ACHN (cell line): ENCODE measurements around the gene UQCC3.
A peak's percentile ranks its signal among the peaks of the same experiment; 100 is the strongest.
"Not testable (repeated sequence)": the region's sequence is repeated elsewhere in the genome, so short reads cannot be mapped to it uniquely, and the experiment has no call there.

Source experiments
- DNase-seq: peaks from one replicate; pipeline ENCODE4 v3.0.0-alpha.2; 2015
- in situ Hi-C: cut with HindIII; loops from 2 replicates; pipeline ENCODE4 v1.10.0; 2017; ENCODE audit warnings: low sequenced_read_pairs, low pct_ligation_motif_present, low pct_unique_long_range_greater_than_20kb

Gene UQCC3

DNA sequence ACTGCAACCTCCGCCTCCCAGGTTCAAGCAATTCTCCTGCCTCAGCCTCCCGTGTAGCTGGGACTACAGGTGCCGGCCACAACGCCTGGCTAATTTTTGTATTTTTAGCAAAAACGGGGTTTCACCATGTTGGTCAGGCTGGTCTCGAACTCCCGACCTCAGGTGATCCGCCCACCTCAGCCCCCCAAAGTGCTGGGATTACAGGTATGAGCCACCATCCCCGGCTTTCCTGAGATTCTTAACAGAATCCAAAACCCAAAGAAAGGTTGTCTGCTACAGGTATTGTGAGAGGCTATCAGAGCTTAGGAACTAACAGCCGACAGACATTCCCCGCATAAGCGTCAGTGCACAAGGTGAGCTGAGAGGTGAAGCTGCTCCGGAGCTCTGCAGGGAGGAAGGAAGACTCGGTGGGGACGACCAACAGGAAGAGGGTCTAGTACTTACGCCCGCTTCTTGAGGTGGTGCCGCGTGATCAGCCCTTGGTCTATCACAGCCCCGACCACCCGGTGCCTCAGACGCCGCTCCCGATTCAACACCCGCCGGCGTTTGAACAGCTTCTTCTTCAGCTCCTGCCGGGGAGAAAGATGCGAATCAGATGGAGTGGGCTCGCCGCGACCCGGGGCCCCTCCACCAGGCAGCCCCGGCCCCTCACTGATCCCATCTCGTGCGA, 6.9 kb upstream of the UQCC3 start:
- DNase-seq = peak; percentile 49
- in situ Hi-C loops = no loop called here

DNA sequence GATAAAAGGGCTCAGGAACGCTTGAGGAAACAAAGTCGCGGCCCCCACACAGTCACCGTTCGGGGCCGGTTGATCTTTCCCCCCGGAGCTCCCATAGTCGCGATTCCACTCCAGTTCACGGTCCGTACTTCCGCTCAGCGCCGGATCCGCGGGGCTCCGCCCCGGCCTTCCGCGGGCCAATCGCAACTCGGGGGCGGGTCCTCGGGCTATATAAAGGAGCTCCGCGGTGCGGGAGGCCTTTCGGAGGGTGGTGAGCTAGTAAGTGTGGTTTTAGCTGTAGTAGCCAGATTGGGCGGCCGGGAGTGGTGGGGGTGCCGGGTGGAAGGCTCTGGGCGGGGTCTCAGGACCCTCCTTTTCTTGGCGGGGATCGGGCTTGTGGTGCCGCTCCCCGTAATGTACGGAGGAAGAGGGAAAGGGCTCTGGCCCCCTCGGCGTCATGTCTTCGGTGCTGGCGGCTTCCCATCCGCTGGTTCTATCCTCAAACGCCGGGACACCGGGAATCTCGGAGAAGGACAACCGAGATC, 6.3 kb upstream of the UQCC3 start, which contains the start of the genes C11orf98 and CSKMT:
Gene C11orf98, minus strand, starts transcription at position 136 of the 524 bp plus-strand sequence. Its CDS starts 41 bp downstream, at position 95.
Gene CSKMT, plus strand, starts transcription at position 238 of the 524 bp plus-strand sequence. CDS start 568 bp downstream, outside the sequence.
- in situ Hi-C loops = no loop called here

DNA sequence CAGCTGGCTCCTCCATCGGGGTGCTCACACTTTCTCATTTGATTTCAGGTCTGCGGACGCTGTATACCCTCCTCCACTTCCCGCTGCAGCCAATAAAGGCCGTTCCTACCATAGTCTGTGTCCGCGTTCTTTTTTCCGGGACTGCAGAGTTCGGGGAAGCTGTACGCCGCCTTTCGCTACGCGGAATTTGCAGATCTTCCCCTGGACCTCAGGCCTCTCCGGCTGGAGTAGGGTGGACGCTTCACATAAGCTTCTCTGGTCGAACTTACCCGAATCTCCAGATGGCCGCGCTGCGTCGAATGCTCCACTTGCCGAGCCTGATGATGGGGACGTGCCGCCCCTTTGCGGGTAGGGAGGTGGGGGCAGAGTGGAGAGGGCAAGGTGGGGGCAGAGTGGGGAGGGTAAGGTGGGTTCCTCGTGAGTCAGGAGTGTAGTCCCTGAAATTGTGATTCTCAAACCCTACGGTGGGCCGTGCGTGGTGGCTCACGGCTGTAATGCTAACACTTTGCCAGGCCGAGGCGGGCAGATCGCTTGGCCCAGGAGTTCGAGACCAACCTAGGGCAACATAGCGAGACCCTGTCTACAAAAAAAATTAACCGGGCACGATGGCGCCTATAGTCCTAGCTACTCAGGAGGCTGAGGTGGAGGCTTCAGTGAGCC, 5.7 kb upstream of the UQCC3 start:
- in situ Hi-C loops = no loop called here
- DNase-seq = peak; percentile 47

More for the DNA sequence above, 6.3 kb upstream of the UQCC3 start, which contains the start of the genes C11orf98 and CSKMT:
- DNase-seq = peak; percentile 89

DNA sequence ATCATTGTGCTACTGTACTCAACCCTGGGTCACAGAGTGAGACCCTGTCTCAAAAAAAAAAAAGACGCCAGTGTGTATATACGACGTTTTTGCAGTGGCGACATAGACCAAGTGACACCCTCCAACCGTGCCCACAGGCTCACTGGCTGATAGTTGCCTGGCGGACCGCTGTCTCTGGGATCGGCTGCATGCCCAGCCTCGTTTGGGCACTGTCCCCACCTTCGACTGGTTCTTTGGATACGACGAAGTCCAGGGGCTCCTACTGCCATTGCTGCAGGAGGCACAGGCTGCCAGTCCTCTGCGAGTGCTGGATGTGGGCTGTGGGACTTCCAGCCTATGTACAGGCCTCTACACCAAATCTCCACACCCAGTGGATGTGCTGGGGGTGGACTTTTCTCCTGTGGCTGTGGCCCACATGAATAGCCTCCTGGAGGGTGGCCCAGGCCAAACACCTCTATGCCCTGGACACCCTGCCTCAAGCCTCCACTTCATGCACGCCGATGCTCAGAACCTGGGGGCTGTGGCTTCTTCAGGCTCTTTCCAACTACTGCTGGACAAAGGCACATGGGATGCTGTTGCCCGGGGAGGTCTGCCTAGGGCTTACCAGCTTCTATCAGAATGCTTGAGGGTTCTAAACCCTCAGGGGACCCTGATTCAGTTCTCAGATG, 5.1 kb upstream of the UQCC3 start:
- no peak for DNase-seq
- in situ Hi-C loops = no loop called here

DNA sequence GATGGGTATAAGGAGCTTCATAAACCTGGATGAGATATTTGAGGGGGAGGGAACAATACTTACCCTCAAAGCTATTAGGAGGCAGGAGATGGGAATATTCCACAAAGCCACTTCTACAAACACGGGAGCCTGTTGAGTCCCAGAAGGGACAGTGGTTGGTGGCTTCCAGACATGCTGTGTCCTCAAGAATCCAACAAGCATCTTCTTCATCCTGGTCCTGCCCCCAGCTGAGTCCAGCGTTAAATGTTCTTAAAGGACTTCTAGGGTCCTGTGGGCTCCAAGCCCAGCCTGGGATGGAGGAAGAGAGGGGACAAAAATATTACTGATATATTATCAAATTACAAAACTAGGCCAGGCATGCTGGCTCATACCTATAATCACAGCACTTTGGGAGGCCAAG, 4.0 kb upstream of the UQCC3 start:
- in situ Hi-C loops = no loop called here

DNA sequence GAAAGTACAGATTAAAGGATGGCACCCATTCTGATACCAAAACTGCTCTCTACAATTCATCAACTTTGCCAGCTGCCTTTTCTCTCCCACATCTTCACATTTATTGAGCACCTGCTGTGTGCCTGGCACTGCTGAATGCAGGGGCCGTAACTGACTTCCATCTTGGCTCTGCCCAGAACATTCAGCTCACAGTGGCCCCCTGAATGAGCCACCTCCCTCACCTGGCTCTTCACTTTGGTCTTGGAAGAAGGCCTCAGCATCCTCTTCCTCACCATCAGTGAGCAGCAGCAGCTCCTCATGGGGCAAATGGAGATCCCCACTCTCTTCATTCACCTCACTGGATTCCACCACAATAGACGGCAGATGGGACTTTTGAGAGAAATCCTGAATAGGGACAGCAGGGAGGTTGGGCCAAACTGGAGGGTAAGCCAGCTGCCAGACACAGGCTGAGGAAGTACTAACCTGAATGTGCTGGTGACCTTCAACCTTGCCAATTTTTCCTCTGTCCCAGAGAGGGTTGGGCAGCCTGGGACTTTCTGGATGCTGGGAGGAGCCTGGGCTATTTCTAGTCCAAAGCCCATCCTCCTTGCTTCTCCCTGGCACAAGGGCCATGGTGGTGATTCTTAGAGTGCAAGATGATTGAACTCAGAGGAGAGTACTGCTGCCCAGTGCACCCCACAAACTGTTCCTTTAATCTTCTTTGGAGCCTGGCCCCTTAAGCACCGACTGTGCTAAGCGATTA, 1.9 kb upstream of the UQCC3 start:
- no peak for DNase-seq
- in situ Hi-C loops = loop anchor here (5.0 kb wide), 1 partner anchor 43 kb away; no protein-coding TSS in a partner anchor

More for the DNA sequence above, 4.0 kb upstream of the UQCC3 start:
- no peak for DNase-seq

DNA sequence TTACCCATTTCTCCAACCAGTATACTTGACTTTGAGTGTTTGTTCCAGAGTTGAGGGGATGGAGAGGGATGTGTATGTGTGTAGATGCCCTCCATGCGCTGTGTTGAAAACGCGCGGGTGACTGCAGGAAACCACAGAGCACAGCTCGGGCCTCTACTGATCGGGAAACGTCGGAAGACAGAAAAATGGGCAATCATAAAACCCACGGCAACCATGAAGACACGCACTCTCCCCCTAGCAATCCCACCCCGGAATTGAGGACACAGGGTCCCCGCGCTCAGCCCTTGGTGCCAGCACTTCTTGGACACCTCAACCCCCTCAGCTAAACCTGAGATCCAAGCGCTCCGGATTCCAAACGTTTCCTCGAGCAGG, 251 bp upstream of the UQCC3 start:
- in situ Hi-C loops = loop anchor here (5.0 kb wide), 1 partner anchor 41 kb away; no protein-coding TSS in a partner anchor
- peak; percentile 24 for DNase-seq

DNA sequence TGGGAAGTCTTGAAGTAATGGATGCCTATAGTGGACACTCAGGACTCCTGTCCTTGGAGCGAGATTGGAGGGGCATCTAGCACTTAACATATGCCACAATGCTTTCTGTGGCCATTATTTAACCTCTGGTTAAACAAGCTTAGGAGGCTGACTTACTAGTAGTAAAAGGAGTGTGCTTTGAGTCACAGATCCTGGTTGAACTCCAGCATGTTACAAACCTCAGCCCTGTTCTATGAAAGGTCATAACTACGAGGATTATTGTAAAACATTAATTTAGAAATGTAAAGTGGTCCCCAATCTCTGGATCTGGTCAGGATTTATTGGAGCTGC, 1.7 kb downstream of the UQCC3 start:
- in situ Hi-C loops = loop anchor here (5.0 kb wide), 1 partner anchor 39 kb away; no protein-coding TSS in a partner anchor

DNA sequence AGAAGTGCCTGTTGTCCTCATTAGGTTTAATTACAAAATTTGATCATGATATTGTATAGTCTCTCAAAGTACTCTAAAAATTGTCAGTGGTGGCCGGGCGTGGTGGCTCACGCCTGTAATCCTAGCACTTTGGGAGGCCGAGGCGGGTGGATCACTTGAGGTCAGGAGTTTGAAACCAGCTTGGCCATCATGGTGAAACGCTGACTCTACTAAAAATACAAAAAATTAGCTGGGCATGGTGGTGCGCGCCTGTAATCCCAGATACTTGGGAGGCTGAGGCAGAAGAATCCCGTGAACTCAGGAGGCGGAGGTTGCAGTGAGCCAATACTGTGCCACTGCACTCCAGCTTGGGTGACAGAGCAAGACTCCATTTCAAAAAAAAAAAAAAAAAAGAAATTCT, 3.9 kb downstream of the UQCC3 start:
- DNase-seq, in situ Hi-C loops: not testable (repeated sequence)

More for the DNA sequence above, 1.7 kb downstream of the UQCC3 start:
- DNase-seq = no peak

DNA sequence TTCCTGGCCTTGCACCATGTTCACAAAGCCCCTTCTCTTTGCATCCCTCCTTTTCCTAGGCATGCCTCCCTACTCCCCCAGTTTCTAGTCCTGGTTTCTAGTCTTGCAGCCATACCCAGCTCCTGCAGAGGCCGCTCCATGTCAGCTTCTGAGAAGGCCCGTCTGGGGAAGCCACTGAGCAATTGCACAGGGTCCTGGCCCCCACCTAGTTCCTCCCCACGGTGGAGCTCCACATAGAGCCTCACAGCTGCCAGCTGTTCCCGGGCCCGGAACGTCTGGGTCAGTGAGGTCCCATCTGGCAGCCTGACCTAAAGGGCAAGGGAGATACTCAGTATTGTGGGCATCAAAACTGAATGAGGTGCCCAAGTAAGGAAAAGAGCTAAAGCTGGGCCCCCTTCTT, 5.2 kb downstream of the UQCC3 start:
- no peak for DNase-seq
- in situ Hi-C loops = no loop called here

DNA sequence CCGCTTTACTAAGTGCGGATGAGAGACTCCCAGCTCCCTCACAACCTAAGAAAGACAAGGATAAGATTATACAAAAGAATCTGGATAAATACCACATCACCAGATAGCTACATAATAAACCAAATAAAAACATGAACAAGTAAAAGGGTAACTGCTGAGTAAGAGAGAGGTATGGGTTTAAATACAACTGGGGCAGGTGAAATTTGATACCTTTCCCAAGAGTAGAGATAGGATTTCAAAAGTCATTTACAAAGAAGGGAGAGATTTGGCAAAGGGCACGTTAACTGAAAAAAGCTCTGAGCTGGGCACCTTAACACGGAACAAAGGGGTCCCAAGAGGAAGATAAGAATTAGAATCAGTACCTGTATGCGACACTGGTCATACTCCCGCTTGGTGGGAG, 5.7 kb downstream of the UQCC3 start:
- in situ Hi-C loops = no loop called here
- DNase-seq = no peak

DNA sequence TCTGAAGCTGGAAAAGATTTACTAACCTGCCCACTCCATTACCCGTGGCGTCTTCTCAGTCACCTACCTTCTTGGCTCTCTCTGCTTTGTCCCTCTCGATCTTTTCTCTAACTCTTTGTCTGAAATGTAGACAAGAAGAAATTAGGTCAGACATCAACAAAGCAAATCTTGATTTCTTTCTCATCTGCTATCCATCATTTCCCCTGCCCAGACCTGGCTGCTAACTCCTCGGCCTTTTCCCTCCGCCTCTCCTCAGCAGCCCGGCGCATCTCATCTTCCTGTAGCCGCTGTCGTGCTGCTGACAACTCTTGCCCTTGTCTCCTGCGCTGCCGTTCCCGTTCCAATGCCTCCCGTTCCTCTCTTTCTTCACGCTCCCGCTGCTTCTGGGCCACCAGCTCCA, 6.2 kb downstream of the UQCC3 start:
- in situ Hi-C loops = no loop called here
- DNase-seq = no peak

DNA sequence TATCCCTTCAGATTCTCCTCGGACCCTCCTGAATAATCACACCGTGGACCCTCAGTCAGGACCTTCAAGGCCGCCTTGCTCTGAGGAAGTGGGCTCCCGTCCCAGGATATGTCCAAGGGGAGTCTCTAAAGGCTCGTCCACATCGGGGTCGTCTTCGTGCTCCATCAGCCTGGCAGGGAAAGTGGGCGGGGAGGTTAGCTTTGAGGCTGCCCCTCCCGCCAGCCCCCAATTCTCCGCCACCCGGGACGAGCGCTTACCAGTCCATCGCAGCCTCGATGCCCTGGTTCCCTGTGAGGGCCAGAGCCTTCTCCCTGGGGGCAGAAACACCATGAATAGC, 6.9 kb downstream of the UQCC3 start:
- DNase-seq = no peak
- in situ Hi-C loops = no loop called here

DNA sequence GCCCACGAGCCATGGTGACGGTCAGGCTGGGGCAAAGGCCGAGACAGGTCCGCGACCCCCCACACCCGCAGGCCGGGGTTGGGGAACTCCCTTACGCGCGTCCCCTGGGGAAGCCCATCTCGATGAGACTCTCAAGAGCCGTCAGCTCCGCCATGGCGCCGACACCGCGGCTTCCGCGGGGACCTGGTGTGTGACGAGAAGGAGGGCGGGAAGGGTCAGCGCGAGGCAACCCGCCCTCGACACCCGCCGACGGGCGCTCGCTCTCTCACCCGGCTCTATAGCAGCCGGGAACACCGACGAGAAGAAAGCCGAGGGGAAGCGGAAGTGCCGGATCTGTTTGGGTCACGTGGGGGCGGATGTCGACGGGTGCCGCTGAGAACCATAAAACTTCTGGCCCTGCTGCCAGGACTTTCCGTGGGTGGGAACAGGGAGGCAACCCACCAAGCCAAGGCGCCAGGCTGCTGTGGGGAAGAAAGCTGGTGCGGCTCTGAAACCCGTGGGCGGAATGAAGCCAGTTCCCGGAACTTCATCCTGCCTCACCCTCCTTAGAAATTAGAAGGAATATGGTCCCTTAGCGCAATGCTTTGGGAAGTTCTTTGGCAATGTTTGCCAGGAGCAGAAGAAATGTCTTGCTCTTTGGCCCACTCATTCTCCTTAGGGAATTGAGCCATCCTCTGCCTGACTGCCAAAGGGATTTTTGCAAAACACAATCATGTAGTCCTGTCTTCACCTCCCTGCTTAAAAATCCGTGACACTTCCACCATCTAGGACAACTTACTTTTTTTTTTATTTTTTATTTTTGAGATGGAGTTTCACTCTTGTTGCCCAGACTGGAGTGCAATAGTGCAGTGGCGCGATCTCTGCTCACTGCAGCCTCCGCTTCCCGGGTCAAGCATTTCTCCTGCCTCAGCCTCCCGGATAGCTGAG, 7.6 kb downstream of the UQCC3 start, which contains the start of gene UBXN1:
Gene UBXN1, minus strand, starts transcription at position 304 of the 927 bp plus-strand sequence. Its CDS starts 150 bp downstream, at position 154.
- peak; percentile 80 for DNase-seq
- in situ Hi-C loops = no loop called here

DNA sequence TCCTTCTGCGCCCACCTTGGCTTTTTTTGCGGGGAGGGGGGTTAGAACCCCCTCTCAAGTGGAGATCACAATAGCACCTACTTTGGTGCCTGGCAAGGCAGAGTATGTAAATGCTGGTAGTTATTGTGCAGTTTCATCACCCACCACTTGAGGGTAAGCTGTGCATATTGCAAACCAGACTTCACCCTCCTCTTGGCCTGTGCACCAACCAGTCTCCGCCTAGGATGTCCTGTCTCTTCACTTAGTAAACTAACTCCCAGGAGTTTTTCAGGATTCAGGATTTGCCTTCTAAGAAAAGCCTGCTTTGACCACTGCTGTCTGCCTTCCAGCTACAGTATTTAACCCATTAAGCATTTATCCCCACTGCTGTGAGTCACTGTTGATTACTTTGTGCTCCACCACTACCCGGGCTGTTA, 9.4 kb downstream of the UQCC3 start:
- in situ Hi-C loops = no loop called here
- DNase-seq = peak; percentile 74

DNA sequence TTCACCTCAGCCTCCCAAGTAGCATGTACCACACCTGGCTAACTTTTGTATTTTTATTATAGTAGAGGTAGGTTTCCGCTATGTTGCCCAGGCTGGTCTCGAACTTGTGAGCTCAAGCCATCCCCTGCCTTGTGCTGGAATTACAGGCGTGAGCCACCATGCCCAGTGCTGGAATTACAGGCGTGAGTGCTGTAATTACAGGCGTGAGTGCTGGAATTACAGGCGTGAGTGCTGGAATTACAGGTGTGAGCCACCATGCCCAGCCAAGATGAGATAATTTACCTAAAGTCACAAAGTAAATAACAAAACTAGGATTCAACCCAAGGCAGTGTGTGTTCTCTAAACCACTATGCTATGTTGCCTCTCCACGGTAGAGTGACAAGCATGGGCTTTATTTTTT, 11.0 kb downstream of the UQCC3 start:
- DNase-seq = no peak
- in situ Hi-C loops = no loop called here

DNA sequence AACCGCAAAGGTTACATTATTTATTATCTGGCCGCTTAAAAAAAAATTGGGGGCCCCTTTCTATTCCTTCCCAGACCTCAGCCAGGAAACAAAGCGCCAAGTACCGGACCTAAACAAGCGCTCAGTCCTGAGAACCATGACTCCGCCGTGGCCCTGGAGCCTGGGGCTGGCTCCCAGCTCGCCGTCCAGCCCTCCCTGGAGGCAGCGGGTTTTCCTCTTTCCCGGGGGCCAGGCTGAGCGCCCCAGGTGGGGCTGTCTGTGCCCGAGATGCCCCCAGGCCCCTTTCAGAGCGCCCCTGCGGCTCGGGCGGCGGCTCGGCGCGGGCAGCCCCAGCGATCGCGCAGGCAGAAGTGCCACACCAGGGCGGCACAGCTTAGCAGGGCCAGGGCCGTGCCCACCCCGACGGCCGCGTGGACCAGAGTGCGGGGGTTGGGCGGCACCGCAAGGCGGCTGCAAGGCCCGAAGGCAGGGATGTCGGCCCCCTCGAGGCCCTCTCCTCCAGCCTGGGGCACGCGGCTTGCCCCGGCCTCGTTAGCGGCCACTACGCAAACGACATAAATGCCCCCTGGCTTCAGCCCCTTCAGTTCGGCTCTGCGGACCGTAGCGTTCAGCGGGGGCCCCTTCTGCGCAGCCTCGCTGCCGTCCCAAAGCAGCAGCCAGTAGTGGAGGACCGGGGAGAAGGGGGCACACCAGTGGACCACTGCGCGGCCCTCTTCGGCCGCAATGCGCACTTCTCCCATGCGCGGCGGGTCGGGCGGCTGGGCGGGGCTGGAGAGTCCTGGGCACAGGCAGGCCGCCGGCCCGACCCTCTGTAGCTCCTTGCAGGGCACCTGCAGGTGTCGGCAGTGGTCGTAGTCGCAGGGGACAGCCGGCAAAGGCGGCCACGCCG, 16.3 kb downstream of the UQCC3 start:
- in situ Hi-C loops = no loop called here
- DNase-seq = no peak
